GM12891 (cell line): ENCODE results near the gene TJP2.

Experiments
- PAX5 ChIP-seq: IDR thresholded peaks from 2 replicates; pipeline ENCODE4 v1.6.1; 2011; ENCODE audit warnings: low read length, moderate library complexity, mild to moderate bottlenecking; ENCODE audit not compliant: insufficient read depth, severe bottlenecking
- POLR2A ChIP-seq: IDR thresholded peaks from 2 replicates; pipeline ENCODE4 v1.6.1; 2011; ENCODE audit warnings: low read depth, low read length, control low read depth
- SPI1 ChIP-seq: IDR thresholded peaks from 2 replicates; pipeline ENCODE4 v1.6.1; 2011; ENCODE audit warnings: low read depth, low read length, control low read depth
- TAF1 ChIP-seq: IDR thresholded peaks from 2 replicates; pipeline ENCODE4 v1.6.1; 2011; ENCODE audit warnings: low read depth, low read length, control low read depth

DNA sequence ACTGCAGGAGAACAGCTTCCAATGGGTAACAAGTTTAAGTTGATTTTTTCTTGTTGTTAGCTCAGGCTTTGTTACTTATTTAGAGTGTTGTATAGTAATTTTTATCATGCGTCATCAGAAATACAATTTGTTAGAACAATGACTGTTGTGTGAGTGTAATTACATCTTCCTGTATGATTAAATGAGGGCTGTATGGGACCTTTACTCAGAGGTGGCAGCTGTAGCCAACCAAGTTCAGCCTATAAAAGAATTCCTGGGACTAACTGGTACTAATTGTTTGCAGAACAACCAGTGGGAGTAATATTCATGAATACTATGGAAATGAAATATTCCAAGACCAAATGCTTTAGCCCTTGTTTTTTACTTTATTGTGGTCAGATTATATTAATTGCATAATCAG lies 30.8 kb upstream of the TJP2 start:
- TF ChIP-seq PAX5 (no peak), TAF1 (no peak), POLR2A (no peak), SPI1 (no peak)
